Activated CD4-positive, CD25-positive, alpha-beta regulatory T cell treated with anti-CD3 and anti-CD28 coated beads, Interleukin-2, amount 50 U/mL, for 72 hours (primary cell): ENCODE measurements around the gene SMIM22.
A peak's percentile ranks its signal among the peaks of the same experiment; 100 is the strongest.

ENCODE experiments used
- DNase-seq: peaks from one replicate; pipeline ENCODE4 v3.0.0; 2021

SMIM22 gene

DNA sequence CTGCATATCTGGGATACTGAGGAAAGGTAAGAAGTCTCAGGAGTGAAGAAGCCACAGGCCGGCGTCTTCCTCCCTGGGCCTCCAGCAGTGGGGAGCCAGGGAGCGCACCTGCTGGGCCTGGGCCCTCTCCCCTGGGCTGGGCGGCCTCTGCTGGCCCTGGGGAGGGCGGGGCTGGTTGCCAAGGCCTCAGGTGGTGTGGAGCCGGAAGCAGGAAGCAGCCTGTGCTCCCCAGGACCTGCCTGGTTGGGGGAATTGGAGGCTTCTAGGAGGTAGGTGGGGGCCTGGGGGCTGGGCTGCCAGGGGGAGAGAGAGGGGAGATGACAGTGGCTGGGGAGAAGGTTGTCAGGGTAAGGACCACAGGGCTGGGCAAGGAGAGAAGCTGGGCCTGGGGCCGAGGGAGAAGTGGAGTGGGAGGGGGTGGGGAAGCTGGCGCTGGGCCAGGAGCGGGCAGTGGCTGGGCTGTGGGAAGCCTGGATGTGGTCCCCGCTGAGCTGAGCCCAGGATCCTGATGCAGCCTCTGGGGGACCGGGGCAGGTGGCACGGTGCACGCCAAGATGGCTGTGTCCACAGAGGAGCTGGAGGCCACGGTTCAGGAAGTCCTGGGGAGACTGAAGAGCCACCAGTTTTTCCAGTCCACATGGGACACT is at the start of gene SMIM22:
Gene SMIM22, plus strand, starts transcription at position 189 of the 647 bp plus-strand sequence. Its CDS starts 366 bp downstream, at position 555.
- DNase-seq: no peak

DNA sequence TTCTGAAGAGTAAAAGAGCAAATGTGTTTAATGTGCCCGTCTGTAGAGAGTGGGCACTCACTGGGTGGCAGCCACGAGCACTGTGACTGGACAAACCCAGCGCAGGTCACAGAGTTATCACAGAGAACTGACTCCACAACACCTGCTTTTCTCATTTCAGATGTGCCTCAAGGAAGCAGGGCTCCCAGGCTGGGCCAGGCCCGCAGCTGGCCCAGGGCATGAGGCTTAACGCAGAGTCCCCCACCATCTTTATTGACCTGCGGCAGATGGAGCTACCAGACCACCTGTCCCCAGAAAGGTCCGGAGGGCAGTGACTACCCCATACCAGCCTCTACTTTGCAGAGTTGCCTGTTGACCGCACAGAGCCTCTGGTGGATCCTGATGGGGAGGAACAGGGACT is 49.0 kb upstream of the SMIM22 start:
- DNase-seq: no peak

- DNase-seq: no peak
Measured at GRCh38 chr16:4746991-4747574, 48.1 kb upstream of the SMIM22 start.

DNA sequence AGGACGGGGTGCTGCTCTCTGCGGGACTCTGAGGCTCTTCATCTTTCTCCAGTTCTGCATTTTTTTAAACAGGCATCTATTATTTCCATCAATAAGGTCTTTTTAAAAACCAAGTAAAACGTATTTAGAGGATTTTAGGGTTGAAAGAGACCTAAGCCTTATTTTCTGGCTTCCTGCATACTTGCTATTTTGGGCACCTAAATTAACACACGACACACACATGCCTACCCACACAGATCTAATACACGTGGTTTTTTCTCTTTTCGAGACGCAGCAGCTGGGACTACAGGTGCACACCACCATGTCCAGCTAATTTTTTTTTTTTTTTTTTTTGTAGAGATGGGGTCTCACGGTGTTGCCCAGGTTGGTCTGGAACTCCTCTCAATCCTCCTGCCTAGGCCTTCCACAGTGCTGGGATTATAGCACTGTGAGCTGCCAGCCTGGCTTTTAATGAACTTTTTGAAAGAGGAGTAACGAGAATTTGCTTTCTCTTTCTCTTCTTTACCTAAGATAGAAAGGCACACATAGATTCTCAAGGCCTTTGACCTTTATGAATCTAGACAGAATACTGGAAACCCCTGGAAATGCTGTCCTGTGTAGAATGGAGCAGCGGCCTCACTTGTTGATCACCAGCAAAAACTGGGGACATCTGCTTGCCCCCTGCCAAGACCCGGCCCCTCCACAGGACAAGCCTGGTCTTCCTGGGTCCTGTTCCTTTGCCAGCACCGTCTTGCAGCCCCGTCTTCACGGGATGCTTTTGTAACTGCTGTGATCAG is 47.1 kb upstream of the SMIM22 start:
- DNase-seq: no peak

DNA sequence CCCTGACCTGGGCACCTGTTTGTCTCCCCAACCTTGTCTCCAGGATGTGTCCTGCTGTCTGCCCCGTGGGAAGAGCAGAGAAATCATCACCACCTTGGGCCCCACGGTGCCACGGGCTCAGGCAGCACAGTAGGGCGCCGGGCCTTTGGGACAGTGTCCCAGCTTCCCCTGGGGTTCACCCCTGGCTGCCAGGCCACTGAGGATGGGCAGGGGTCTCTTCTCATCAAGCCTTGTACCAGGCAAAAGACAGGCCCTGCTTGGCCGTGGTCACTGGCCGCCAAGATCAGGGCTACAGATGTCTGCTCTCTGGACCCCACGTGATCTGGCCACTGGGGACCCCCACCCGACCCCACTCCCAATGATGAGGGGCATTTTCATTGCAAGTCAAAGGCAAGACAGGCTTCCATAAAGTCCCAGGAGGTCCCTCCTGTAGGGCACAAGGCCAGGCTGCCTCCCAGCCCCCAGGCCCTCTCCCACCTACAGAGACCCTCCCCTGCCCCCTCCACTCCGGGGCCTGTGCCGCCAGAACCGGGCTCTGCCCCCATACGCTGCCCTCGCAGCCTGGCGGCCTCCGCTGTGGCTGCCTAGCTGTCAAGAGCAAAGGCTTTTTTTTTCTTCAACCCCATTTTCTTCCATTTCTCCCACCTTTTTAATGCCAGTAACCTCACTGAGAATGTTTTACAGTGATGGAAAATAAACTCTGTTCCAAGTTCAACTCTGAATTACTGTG is 46.3 kb upstream of the SMIM22 start:
- DNase-seq: no peak

- no peak for DNase-seq
Measured at GRCh38 chr16:4749700-4750257, 45.4 kb upstream of the SMIM22 start.

- no peak for DNase-seq
Measured at GRCh38 chr16:4750896-4751295, 44.3 kb upstream of the SMIM22 start.

GRCh38 chr16:4752351-4753100 is 42.6 kb upstream of the SMIM22 start:
- DNase-seq: no peak

- DNase-seq: no peak
Measured at GRCh38 chr16:4753227-4753626, 41.9 kb upstream of the SMIM22 start.

GRCh38 chr16:4754865-4755264 is 40.3 kb upstream of the SMIM22 start:
- no peak for DNase-seq

DNA sequence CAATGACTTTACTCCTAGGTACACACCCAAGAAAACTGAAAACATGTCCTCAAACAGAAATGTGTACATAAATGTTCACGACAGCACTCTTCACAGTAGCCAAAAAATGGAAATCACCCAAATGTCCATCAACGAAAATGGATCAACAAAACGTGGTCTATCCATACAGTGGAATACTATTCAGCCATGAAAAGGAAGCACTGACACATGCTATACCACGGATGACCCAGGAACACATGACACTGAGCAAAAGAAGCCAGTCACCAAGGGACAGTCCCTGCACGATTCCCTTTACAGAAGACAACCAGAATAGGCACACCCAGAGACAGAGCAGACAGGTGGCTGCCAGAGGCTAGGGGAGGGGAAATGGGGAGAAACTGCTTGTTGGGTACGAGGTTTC is 39.5 kb upstream of the SMIM22 start:
- DNase-seq: no peak

DNA sequence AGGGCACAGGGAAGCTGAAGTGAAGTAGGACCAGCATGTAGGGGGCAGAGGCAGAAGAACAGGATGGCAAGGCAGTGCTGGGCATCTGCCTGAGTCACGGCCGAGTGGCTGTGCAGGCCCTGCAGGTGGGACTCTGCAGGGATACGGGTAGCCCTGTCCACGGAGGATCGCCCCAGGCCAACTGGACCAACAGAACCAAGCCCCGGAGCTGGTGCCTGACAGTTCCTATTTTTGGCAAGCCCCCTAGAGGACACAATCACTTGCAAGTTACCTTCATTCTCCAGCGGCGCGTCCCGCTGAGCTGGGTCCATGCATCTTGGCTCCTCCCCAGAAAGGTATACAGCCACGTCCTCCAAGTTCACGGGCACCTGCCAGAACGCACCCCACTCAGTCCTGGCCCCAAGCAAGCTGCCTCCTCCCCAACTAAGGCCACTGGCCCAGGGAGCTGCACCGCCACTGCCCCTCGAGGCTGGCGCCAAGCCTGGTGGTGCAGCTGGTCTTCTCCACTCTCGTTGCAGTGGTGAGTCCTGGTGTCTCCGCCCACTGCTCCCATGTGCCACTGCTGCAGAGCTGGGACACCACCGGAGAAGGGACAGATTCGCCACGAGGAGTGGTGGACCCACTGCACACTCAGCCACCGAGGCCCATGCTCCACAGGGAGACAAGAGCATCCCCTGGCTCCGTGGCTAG is 34.8 kb upstream of the SMIM22 start:
- no peak for DNase-seq

GRCh38 chr16:4762205-4762604 is 33.0 kb upstream of the SMIM22 start:
- DNase-seq: no peak

- DNase-seq: no peak
Measured at GRCh38 chr16:4763791-4764190, 31.4 kb upstream of the SMIM22 start.

- no peak for DNase-seq
Measured at GRCh38 chr16:4765511-4766474, 29.4 kb upstream of the SMIM22 start.

- DNase-seq: peak; percentile 98
Measured at GRCh38 chr16:4766875-4767628, 28.1 kb upstream of the SMIM22 start, which contains the start of gene ZNF500. ZNF500 (minus strand) TSS chr16:4767162; CDS start chr16:4765978, 1,184 bp downstream.

DNA sequence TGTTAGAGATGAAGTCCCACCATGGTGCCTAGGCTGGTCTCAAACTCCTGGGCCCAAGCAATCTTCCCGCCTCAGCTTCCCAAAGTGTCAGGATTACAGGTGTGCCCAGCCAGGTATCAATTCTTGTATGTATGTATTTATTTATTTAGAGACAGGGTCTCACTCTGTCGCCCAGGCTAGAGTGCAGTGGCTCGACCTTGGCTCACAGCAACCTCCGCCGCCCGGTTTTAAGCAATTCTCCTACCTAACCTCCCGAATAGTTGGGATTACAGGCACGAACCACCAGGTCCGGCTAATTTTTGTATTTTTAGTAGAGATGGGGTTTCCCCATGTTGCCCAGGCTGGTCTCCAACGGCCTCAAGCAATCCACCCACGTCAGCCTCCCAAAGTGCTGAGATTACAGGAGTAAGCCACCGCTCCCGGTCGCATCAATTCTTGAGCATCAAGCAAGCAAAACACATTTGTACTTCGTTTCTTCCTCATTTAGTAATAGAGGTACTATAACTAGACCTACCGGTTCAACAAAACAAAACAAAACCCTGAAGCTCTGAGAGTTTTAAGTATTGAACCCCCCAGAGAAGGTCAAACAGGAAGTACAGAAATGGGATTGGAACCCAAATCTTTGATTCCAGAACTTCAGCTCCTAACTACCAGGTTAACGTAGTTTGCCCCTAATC is 27.2 kb upstream of the SMIM22 start:
- no peak for DNase-seq

DNA sequence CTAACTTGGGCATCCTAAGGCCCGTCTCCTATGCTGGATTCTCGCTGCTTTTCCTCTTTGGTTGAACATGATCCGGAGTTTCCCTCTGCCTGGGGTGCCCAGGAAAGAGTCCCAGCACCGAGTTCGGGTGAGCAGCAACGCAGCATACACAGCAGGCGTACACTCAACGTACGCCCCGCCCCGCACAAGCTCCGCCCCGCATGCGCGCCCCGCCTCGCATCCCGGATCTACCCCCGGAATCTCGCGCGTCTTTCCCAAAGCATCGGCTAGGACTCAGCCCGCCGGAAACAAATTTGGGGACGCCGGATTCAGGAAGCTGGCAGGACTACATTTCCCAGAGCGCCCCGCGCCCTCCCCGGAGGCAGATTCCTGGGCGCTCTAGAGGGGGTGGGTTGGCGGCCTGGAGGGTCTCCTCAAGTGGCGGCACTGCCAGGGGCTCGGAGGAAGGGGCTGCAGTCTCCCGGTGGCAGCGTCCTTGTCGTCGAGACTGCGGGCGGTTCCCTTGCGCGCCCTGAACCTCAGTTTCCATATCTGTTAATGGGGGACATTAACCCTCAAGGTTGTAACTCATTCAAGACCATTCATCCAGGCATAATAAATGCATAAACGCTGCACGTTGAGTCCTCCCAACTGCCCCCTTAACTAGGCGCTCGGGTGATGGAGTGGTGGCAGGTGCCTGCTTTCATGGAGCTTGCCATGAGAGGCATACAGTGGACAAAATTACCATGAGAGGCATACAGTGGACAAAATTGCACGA is 26.4 kb upstream of the SMIM22 start:
- DNase-seq: peak; percentile 82
